ENCODE measurements around the gene ARHGEF10L. TPM values are rescaled to one million over a fixed set of nuclear protein-coding genes. Genes with fewer than 3 reads are reported as not detected.

The ARHGEF10L gene
- total RNA-seq, 6 experiments from 2014 or later: 11.1 to 29.0 (median 26.7) TPM

DNA sequence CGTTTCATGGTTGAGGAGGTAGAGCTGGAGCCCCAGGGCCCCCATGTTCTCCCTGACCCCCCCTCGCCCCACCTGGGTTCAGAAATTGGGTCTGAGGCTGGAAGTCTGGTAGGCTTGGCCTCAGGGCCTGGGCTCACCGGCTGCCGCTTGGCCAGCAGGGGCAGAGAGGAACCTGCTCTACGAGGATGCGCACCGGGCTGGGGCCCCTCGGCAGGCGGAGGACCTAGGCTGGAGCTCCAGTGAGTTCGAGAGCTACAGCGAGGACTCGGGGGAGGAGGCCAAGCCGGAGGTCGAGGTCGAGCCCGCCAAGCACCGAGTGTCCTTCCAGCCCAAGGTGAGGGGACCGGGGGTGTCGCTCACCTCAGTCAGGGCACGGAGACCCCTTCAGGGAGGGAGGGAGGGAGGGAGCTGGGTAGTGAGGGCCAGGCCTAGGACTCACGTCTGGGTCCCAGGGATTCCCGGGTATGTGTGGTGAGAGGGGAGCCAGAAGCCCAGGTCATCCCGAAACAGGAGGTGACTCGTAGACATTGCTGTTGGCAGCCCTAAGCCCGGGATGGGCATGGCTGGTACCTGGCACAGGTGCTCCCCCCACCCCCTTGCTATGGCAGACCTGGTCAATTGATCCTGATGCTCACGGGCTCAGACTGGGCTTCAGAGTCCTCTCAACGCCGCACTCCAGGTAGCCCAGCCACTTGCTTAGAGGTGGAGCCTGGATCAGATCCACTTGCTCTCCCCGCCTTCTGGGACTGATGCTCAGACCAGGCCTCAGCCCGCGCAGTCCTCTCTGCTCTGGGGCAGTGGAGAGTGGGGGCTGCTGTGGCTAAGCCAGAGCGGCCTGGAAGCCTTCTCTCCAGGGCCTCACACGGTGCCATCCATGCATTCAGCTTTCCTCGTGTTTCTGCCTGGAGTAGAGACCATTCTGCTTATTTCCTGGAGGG, 68.4 kb downstream of the ARHGEF10L start:
- no peak overlapping the region for H3K27ac Mint-ChIP-seq
- H3K27me3 Mint-ChIP-seq (ENCODE audit: insufficient read depth): no peaks in the 10 kb centered on the region; the same call in 1 of the 2 replicates
- no peak for DNase-seq
- H3K9me3 Mint-ChIP-seq: no peaks in the 10 kb centered on the region
- peaks cover 21% of the 10 kb centered on the region for H3K4me1 Mint-ChIP-seq (ENCODE audit: low read depth)
- H3K36me3 Mint-ChIP-seq (ENCODE audit: low read depth): no peaks in the 10 kb centered on the region
- TF ChIP-seq, protein P1, sequence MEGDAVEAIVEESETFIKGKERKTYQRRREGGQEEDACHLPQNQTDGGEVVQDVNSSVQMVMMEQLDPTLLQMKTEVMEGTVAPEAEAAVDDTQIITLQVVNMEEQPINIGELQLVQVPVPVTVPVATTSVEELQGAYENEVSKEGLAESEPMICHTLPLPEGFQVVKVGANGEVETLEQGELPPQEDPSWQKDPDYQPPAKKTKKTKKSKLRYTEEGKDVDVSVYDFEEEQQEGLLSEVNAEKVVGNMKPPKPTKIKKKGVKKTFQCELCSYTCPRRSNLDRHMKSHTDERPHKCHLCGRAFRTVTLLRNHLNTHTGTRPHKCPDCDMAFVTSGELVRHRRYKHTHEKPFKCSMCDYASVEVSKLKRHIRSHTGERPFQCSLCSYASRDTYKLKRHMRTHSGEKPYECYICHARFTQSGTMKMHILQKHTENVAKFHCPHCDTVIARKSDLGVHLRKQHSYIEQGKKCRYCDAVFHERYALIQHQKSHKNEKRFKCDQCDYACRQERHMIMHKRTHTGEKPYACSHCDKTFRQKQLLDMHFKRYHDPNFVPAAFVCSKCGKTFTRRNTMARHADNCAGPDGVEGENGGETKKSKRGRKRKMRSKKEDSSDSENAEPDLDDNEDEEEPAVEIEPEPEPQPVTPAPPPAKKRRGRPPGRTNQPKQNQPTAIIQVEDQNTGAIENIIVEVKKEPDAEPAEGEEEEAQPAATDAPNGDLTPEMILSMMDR (IDR thresholded peaks at IDR 0.05): no peak
- H3K4me3 Mint-ChIP-seq: no peak overlapping the region

- Mint-ChIP-seq H3K27me3 (ENCODE audit: insufficient read depth) (no peaks in the 10 kb centered on the region; the same call in 1 of the 2 replicates), H3K9me3 (no peaks in the 10 kb centered on the region), H3K36me3 (ENCODE audit: low read depth) (peaks cover 5% of the 10 kb centered on the region; the same call in 1 of the 2 replicates), H3K4me3 (no peak overlapping the region), H3K4me1 (ENCODE audit: low read depth) (peaks cover 21% of the 10 kb centered on the region), H3K27ac (no peak overlapping the region; the same call in 1 of the 2 replicates)
- TF ChIP-seq, protein P1 (IDR thresholded peaks at IDR 0.05): no peak
- DNase-seq: no peak
Observed at GRCh38 chr1:17609529-17609928, 70.0 kb downstream of the ARHGEF10L start.

GRCh38 chr1:17610085-17610484, 70.6 kb downstream of the ARHGEF10L start:
- DNase-seq: no peak
- H3K4me1 Mint-ChIP-seq (ENCODE audit: low read depth): peaks cover 21% of the 10 kb centered on the region
- H3K27me3 Mint-ChIP-seq (ENCODE audit: insufficient read depth): no peaks in the 10 kb centered on the region
- TF ChIP-seq, protein P1 (IDR thresholded peaks at IDR 0.05): no peak
- no peaks in the 10 kb centered on the region for H3K9me3 Mint-ChIP-seq
- no peak overlapping the region for H3K27ac Mint-ChIP-seq
- H3K36me3 Mint-ChIP-seq (ENCODE audit: low read depth): peaks cover 5% of the 10 kb centered on the region; the same call in 1 of the 2 replicates
- H3K4me3 Mint-ChIP-seq: no peak overlapping the region

DNA sequence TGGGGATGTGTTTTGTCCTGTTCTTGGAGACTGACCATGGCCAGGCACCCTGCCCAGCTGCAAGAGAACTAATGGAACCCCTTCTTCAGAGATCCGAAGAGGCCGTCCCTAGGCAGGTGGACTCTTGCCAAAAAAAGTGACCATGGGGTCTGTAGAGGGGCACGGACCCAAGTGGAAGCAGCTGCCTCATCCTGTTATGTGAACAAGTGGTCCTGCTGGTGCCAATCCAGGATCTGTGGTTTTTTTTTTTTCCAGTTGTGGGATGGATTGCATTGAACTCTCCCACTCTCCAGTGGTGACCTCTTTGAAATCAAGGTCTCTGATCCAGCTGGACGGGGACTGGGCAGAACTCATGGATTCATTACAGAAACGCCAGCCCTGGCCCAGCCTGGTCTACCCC, 71.2 kb downstream of the ARHGEF10L start:
- no peaks in the 10 kb centered on the region for H3K9me3 Mint-ChIP-seq
- peaks cover 5% of the 10 kb centered on the region; the same call in 1 of the 2 replicates for H3K36me3 Mint-ChIP-seq (ENCODE audit: low read depth)
- H3K27ac Mint-ChIP-seq: no peak overlapping the region
- DNase-seq: no peak
- no peaks in the 10 kb centered on the region for H3K27me3 Mint-ChIP-seq (ENCODE audit: insufficient read depth)
- TF ChIP-seq, protein P1 (IDR thresholded peaks at IDR 0.05): no peak
- peaks cover 21% of the 10 kb centered on the region for H3K4me1 Mint-ChIP-seq (ENCODE audit: low read depth)
- H3K4me3 Mint-ChIP-seq: no peak overlapping the region

DNA sequence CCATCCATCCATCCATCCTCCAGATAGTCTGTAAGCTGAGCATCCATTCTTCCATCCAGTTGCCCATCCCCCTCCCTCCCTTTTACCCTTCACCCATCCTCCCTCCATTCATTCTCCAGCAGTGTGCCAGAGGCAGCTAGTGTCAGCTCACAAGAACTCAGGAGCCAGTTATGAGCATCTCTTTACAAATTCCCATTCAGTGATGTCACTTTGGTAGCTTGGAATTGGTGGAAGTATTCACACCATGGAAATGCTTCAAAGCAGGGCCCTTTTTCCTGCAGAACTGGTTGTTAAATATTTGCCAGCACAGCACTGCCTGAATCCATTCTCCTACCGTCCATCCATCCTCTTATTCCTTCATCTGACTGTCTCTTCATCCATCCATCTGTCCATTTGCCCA, 72.5 kb downstream of the ARHGEF10L start:
- Mint-ChIP-seq H3K27ac (peak overlapping the region; percentile 6; the same call in 1 of the 2 replicates), H3K4me3 (no peak overlapping the region), H3K36me3 (ENCODE audit: low read depth) (peaks cover 10% of the 10 kb centered on the region; the same call in 1 of the 2 replicates), H3K9me3 (no peaks in the 10 kb centered on the region), H3K27me3 (ENCODE audit: insufficient read depth) (no peaks in the 10 kb centered on the region; the same call in 1 of the 2 replicates), H3K4me1 (ENCODE audit: low read depth) (peaks cover 21% of the 10 kb centered on the region)
- peak; percentile 76 for DNase-seq
- TF ChIP-seq, protein P1 (IDR thresholded peaks at IDR 0.05): no peak

All from HFFc6 (cell line).